Measurements from ENCODE around the gene ITGB1. TPM values are rescaled to one million over a fixed set of nuclear protein-coding genes. Genes with fewer than 3 reads are reported as not detected.

ITGB1 gene
- total and polyA plus RNA-seq, 9 of the 15 experiments (the other 6 are each of a cell fraction or from before 2014, with no cell fraction given): 40.2 to 194 (median 155) TPM

DNA sequence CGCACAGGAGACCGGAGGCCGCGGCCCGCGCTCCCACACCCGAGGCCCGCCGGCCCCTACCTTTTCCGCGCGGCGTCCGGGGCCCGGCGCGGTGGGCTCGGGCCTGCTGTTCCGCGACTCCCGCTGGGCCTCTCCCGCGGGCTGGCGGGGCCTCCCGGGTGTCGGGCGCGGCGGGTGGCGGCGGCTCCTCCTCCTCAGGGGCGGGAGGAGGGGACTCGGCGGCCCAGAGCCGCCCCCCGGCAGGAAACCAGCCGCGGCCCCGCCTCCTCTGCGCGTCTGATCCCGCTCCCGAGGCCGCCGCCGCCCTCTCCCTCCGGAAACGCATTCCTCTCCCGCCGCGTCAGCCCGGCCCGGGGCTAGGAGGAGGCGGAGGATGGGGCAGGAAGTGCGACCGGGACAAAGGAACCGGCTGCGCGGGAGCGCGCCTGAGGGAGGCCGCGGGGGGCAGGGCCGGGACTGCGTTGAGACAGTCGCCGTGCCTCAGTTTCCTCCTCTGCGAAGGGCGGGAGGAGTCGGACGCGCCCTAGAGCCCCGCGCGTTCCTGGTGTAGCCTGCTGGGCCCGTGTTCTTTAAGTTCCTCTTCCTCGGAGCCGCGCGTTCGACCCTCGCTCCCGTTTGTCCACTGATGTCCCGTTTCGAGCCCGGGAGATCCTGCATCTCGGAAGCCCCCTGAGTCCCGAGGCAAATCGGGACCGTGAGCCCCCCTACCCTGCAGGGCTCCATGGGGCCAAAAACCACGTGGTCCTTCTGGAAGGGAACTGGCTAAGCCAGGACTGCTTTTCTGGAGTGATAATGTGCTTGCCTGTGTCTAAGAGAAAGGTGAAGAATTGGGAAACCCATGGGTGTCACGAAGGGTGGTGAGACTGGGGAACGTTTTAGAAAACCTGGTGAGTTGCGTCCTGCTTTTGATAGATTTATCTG lies at the start of gene ITGB1 (continued):
- TF ChIP-seq, protein P1, sequence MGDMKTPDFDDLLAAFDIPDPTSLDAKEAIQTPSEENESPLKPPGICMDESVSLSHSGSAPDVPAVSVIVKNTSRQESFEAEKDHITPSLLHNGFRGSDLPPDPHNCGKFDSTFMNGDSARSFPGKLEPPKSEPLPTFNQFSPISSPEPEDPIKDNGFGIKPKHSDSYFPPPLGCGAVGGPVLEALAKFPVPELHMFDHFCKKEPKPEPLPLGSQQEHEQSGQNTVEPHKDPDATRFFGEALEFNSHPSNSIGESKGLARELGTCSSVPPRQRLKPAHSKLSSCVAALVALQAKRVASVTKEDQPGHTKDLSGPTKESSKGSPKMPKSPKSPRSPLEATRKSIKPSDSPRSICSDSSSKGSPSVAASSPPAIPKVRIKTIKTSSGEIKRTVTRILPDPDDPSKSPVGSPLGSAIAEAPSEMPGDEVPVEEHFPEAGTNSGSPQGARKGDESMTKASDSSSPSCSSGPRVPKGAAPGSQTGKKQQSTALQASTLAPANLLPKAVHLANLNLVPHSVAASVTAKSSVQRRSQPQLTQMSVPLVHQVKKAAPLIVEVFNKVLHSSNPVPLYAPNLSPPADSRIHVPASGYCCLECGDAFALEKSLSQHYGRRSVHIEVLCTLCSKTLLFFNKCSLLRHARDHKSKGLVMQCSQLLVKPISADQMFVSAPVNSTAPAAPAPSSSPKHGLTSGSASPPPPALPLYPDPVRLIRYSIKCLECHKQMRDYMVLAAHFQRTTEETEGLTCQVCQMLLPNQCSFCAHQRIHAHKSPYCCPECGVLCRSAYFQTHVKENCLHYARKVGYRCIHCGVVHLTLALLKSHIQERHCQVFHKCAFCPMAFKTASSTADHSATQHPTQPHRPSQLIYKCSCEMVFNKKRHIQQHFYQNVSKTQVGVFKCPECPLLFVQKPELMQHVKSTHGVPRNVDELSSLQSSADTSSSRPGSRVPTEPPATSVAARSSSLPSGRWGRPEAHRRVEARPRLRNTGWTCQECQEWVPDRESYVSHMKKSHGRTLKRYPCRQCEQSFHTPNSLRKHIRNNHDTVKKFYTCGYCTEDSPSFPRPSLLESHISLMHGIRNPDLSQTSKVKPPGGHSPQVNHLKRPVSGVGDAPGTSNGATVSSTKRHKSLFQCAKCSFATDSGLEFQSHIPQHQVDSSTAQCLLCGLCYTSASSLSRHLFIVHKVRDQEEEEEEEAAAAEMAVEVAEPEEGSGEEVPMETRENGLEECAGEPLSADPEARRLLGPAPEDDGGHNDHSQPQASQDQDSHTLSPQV (IDR thresholded peaks at IDR 0.05): no peak
- TF ChIP-seq, protein P2, sequence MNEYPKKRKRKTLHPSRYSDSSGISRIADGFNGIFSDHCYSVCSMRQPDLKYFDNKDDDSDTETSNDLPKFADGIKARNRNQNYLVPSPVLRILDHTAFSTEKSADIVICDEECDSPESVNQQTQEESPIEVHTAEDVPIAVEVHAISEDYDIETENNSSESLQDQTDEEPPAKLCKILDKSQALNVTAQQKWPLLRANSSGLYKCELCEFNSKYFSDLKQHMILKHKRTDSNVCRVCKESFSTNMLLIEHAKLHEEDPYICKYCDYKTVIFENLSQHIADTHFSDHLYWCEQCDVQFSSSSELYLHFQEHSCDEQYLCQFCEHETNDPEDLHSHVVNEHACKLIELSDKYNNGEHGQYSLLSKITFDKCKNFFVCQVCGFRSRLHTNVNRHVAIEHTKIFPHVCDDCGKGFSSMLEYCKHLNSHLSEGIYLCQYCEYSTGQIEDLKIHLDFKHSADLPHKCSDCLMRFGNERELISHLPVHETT (CRISPR knock-in tag; conservative IDR thresholded peaks at IDR 0.05 in 1 of 2, IDR thresholded peaks at IDR 0.05 in 1 of 2): peak in 1 of 2 experiments; percentile 95; a peak in 2 of 4 replicates
- TF ChIP-seq ZNF696 (CRISPR knock-in tag; conservative IDR thresholded peaks at IDR 0.05): no peak
- TF ChIP-seq, protein P3, sequence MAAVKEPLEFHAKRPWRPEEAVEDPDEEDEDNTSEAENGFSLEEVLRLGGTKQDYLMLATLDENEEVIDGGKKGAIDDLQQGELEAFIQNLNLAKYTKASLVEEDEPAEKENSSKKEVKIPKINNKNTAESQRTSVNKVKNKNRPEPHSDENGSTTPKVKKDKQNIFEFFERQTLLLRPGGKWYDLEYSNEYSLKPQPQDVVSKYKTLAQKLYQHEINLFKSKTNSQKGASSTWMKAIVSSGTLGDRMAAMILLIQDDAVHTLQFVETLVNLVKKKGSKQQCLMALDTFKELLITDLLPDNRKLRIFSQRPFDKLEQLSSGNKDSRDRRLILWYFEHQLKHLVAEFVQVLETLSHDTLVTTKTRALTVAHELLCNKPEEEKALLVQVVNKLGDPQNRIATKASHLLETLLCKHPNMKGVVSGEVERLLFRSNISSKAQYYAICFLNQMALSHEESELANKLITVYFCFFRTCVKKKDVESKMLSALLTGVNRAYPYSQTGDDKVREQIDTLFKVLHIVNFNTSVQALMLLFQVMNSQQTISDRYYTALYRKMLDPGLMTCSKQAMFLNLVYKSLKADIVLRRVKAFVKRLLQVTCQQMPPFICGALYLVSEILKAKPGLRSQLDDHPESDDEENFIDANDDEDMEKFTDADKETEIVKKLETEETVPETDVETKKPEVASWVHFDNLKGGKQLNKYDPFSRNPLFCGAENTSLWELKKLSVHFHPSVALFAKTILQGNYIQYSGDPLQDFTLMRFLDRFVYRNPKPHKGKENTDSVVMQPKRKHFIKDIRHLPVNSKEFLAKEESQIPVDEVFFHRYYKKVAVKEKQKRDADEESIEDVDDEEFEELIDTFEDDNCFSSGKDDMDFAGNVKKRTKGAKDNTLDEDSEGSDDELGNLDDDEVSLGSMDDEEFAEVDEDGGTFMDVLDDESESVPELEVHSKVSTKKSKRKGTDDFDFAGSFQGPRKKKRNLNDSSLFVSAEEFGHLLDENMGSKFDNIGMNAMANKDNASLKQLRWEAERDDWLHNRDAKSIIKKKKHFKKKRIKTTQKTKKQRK (IDR thresholded peaks at IDR 0.05; ENCODE audit: borderline replicate concordance, low read depth, low read length): no peak
- TF ChIP-seq CBX8 (IDR thresholded peaks at IDR 0.05; ENCODE audit: borderline replicate concordance, extremely low read depth, low read depth, low read length, poor library complexity, severe bottlenecking): no peak
- TF ChIP-seq EZH2 (IDR thresholded peaks at IDR 0.05; ENCODE audit: borderline replicate concordance, low read depth, low read length): no peak
- TF ChIP-seq, protein P4, sequence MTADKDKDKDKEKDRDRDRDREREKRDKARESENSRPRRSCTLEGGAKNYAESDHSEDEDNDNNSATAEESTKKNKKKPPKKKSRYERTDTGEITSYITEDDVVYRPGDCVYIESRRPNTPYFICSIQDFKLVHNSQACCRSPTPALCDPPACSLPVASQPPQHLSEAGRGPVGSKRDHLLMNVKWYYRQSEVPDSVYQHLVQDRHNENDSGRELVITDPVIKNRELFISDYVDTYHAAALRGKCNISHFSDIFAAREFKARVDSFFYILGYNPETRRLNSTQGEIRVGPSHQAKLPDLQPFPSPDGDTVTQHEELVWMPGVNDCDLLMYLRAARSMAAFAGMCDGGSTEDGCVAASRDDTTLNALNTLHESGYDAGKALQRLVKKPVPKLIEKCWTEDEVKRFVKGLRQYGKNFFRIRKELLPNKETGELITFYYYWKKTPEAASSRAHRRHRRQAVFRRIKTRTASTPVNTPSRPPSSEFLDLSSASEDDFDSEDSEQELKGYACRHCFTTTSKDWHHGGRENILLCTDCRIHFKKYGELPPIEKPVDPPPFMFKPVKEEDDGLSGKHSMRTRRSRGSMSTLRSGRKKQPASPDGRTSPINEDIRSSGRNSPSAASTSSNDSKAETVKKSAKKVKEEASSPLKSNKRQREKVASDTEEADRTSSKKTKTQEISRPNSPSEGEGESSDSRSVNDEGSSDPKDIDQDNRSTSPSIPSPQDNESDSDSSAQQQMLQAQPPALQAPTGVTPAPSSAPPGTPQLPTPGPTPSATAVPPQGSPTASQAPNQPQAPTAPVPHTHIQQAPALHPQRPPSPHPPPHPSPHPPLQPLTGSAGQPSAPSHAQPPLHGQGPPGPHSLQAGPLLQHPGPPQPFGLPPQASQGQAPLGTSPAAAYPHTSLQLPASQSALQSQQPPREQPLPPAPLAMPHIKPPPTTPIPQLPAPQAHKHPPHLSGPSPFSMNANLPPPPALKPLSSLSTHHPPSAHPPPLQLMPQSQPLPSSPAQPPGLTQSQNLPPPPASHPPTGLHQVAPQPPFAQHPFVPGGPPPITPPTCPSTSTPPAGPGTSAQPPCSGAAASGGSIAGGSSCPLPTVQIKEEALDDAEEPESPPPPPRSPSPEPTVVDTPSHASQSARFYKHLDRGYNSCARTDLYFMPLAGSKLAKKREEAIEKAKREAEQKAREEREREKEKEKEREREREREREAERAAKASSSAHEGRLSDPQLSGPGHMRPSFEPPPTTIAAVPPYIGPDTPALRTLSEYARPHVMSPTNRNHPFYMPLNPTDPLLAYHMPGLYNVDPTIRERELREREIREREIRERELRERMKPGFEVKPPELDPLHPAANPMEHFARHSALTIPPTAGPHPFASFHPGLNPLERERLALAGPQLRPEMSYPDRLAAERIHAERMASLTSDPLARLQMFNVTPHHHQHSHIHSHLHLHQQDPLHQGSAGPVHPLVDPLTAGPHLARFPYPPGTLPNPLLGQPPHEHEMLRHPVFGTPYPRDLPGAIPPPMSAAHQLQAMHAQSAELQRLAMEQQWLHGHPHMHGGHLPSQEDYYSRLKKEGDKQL (CRISPR knock-in tag; IDR thresholded peaks at IDR 0.05; ENCODE audit: borderline replicate concordance): no peak
- TF ChIP-seq, protein P5, sequence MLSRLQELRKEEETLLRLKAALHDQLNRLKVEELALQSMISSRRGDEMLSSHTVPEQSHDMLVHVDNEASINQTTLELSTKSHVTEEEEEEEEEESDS (CRISPR knock-in tag; IDR thresholded peaks at IDR 0.05): no peak
